CD14-positive monocyte (primary cell): ENCODE data around the gene KIF26A. TPM values are rescaled to one million over a fixed set of nuclear protein-coding genes. Genes with fewer than 3 reads are reported as not detected.

Experiments
- DNase-seq, 3 donors: peaks; one replicate each; pipeline ENCODE4 v3.0.0-alpha.2; 2011 to 2022
- H2AFZ ChIP-seq: 2 replicates; pipeline ENCODE4 v1.6.0; 2012; ENCODE audit warnings: mild to moderate bottlenecking, low read depth, low read length, inconsistent platforms; ENCODE audit not compliant: insufficient read depth, poor library complexity, severe bottlenecking
- H3K27ac ChIP-seq, 2 donors: 1 replicate in 1 of 2; 2 replicates in 1 of 2; pipeline ENCODE4 v1.5.1; 2012 to 2013; ENCODE audit warnings: low read length in 2 of 2, control low read depth in 1 of 2, inconsistent platforms in 1 of 2, low read depth in 1 of 2, mild to moderate bottlenecking in 1 of 2
- H3K27me3 ChIP-seq, 2 donors: one replicate each; pipeline versions ENCODE4 v1.6.0 to v1.6.1; 2011 to 2013; ENCODE audit warnings: low read length in 2 of 2; ENCODE audit not compliant: control insufficient read depth in 2 of 2, insufficient read depth in 2 of 2
- H3K36me3 ChIP-seq, 2 donors: replicated peaks in 1 of 2; 1 replicate in 1 of 2; 2 replicates in 1 of 2; pipeline versions ENCODE4 v1.5.1 to v1.6.1; 2012 to 2013; ENCODE audit warnings: low read length in 2 of 2, control low read depth in 1 of 2, inconsistent platforms in 1 of 2, mild to moderate bottlenecking in 1 of 2; ENCODE audit not compliant: insufficient read depth in 2 of 2, control insufficient read depth in 1 of 2
- H3K4me1 ChIP-seq, 2 donors: 1 replicate in 1 of 2; 2 replicates in 1 of 2; pipeline versions ENCODE4 v1.5.1 to v1.6.1; 2012 to 2013; ENCODE audit warnings: low read length in 2 of 2, control low read depth in 1 of 2, inconsistent platforms in 1 of 2, mild to moderate bottlenecking in 1 of 2, moderate library complexity in 1 of 2; ENCODE audit not compliant: insufficient read depth in 2 of 2, control insufficient read depth in 1 of 2
- H3K4me2 ChIP-seq: replicated peaks from 2 replicates; pipeline ENCODE3; 2012; ENCODE audit warnings: low read length, moderate library complexity, mild to moderate bottlenecking; ENCODE audit not compliant: poor library complexity, severe bottlenecking; ENCODE audit errors: extremely low read depth
- H3K4me3 ChIP-seq, 3 experiments: fragments of 200-600 bp in 1 of 3; sonication (generic) in 1 of 3; replicated peaks in 1 of 3; 1 replicate in 2 of 3; 2 replicates in 1 of 3; pipeline ENCODE4 v1.5.1; 2011 to 2013; ENCODE audit warnings: low read length in 3 of 3, mild to moderate bottlenecking in 3 of 3, control low read depth in 2 of 3, low read depth in 2 of 3, inconsistent platforms in 1 of 3, moderate library complexity in 1 of 3
- H3K79me2 ChIP-seq: 2 replicates; pipeline ENCODE4 v1.6.0; 2012; ENCODE audit warnings: mild to moderate bottlenecking, control low read depth, inconsistent platforms, low read length, moderate library complexity; ENCODE audit not compliant: insufficient read depth
- H3K9ac ChIP-seq: 2 replicates; pipeline ENCODE4 v1.6.0; 2017; ENCODE audit warnings: low read length, mild to moderate bottlenecking; ENCODE audit not compliant: insufficient read depth, poor library complexity, severe bottlenecking
- H3K9me3 ChIP-seq, 2 donors: replicated peaks in 1 of 2; 1 replicate in 1 of 2; 2 replicates in 1 of 2; pipeline versions ENCODE4 v1.5.1 to v1.6.1; 2012 to 2013; ENCODE audit warnings: low read length in 2 of 2, control low read depth in 1 of 2; ENCODE audit not compliant: control insufficient read depth in 1 of 2, insufficient read depth in 1 of 2
- H4K20me1 ChIP-seq: 2 replicates; pipeline ENCODE4 v1.6.0; 2012; ENCODE audit warnings: mild to moderate bottlenecking, low read length, control low read depth, moderate library complexity; ENCODE audit not compliant: insufficient read depth
- H3K27ac Mint-ChIP-seq, 7 donors: one replicate each; pipeline ENCODE4 v1.8.0; 2020; ENCODE audit warnings: mild to moderate bottlenecking in 7 of 7, mixed read lengths in 7 of 7, moderate library complexity in 6 of 7, inconsistent platforms in 2 of 7
- H3K27me3 Mint-ChIP-seq, 3 donors: one replicate each; pipeline ENCODE4 v1.8.0; 2021 to 2022; ENCODE audit warnings: low read depth in 3 of 3, mild to moderate bottlenecking in 3 of 3, mixed read lengths in 3 of 3, moderate library complexity in 3 of 3, inconsistent platforms in 1 of 3
- H3K36me3 Mint-ChIP-seq, 2 donors: one replicate each; pipeline ENCODE4 v1.8.0; 2020; ENCODE audit warnings: mixed read lengths in 2 of 2, inconsistent platforms in 1 of 2, mild to moderate bottlenecking in 1 of 2
- H3K4me1 Mint-ChIP-seq: one replicate; pipeline ENCODE4 v1.8.0; 2020; ENCODE audit warnings: mild to moderate bottlenecking, mixed read lengths
- H3K4me3 Mint-ChIP-seq, 2 donors: one replicate each; pipeline ENCODE4 v1.8.0; 2020; ENCODE audit warnings: mild to moderate bottlenecking in 2 of 2, mixed read lengths in 2 of 2, moderate library complexity in 1 of 2
- H3K9me3 Mint-ChIP-seq, 7 donors: one replicate each; pipeline ENCODE4 v1.8.0; 2020 to 2022; ENCODE audit warnings: mixed read lengths in 7 of 7, mild to moderate bottlenecking in 6 of 7, moderate library complexity in 6 of 7, inconsistent platforms in 2 of 7
- WGBS: methylation state at CpG from one replicate; pipeline ENCODE4 v1.1.5; 2013; ENCODE audit warnings: missing lambda C conversion rate; ENCODE audit not compliant: insufficient coverage; 5-methylcytosine and 5-hydroxymethylcytosine counted together
- intact Hi-C, 2 donors: fragments of 100-400 bp; cut with micrococcal nuclease; formaldehyde crosslinking; loops; one replicate each; pipeline versions ENCODE4 v1.15.0 to v1.15.1; 2023
- polyA plus RNA-seq, 3 donors: library from polyadenylated mRNA; depleted of rRNA in 1 of 3; unstranded in 2 of 3; stranded (reverse) in 1 of 3; fragments of 300-500 nt in 2 of 3; fragments of >200 nt in 1 of 3; fragmentation: Illumina TruSeq in 2 of 3; gene quantifications; 1 replicate in 2 of 3; 2 replicates in 1 of 3; pipeline ENCODE4 v1.2.3, GENCODE V29; 2012 to 2021
- TF ChIP-seq, protein P1 (sequence below): fragments of 200-600 bp; IDR thresholded peaks from one replicate; pipeline ENCODE4 v1.8.0; 2022; ENCODE audit warnings: antibody characterized with exemption, mild to moderate bottlenecking

The KIF26A gene
- polyA plus RNA-seq, 3 donors, result not detected

DNA sequence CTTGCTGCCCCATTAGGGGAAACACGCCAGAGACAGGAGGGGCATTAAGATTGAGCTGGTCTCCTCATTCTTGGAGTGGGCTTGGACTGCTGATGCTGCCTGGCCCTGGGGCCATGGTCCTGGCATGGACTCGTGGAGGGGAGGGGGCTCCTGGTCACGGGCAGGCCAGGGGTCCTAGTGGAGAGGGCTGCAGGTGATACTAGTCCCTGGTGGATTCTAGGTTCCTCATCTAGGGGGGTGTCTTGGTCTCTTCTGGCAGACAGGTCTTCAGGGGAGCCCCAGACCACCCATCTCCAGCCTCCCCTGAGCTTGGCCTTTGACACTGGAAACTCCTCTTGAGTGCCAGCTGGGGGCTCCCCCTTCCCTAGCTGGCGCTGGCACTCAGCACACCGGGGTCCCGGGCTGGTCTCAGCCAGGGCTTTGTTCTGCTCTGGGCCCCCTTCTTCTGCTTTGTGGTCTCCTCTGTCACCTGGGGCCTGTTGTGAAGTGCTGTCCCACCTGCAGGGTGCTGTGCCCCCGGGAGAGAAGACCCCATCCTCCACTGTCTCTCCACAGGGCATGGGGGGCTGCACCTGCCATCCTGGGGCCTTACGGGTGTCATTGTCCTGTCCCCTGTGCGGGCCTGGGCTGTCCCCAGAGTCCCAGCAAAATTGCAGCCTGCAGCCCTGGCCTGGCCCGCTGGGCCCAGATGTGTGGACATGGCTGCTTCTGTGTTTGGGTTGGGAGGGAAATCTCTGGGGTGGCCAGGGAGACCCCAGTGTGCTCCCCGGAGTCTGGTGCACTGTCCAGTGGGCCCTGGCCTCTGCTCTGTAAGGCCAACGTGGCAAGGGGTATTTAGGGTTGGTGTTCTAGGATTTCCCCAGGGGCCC, 2.3 kb downstream of the KIF26A start:
- Mint-ChIP-seq H3K27me3 (peaks cover 37 to 54% (median 46%) of the 10 kb centered on the region in 3 donors), H3K9me3 (peaks cover 0 to 10% (median 2%) of the 10 kb centered on the region in 7 donors), H3K36me3 (no peaks in the 10 kb centered on the region), H3K4me1 (peaks cover 8% of the 10 kb centered on the region), H3K27ac (no peak overlapping the region), H3K4me3 (no peak overlapping the region)
- Histone ChIP-seq H3K4me1 (peaks cover 8 to 15% of the 10 kb centered on the region in 2 donors), H2AFZ (no peak overlapping the region), H4K20me1 (no peaks in the 10 kb centered on the region), H3K4me2 (no peak overlapping the region), H3K36me3 (no peaks in the 10 kb centered on the region), H3K4me3 (no peak overlapping the region), H3K27me3 (peaks cover 13 to 35% of the 10 kb centered on the region in 2 donors), H3K9me3 (peaks cover 0 to 10% of the 10 kb centered on the region in 2 donors), H3K79me2 (no peaks in the 10 kb centered on the region), H3K27ac (no peak overlapping the region), H3K9ac (no peak overlapping the region)
- intact Hi-C loops, result no loop called here
- DNase-seq, result no peak
- TF ChIP-seq, protein P1, sequence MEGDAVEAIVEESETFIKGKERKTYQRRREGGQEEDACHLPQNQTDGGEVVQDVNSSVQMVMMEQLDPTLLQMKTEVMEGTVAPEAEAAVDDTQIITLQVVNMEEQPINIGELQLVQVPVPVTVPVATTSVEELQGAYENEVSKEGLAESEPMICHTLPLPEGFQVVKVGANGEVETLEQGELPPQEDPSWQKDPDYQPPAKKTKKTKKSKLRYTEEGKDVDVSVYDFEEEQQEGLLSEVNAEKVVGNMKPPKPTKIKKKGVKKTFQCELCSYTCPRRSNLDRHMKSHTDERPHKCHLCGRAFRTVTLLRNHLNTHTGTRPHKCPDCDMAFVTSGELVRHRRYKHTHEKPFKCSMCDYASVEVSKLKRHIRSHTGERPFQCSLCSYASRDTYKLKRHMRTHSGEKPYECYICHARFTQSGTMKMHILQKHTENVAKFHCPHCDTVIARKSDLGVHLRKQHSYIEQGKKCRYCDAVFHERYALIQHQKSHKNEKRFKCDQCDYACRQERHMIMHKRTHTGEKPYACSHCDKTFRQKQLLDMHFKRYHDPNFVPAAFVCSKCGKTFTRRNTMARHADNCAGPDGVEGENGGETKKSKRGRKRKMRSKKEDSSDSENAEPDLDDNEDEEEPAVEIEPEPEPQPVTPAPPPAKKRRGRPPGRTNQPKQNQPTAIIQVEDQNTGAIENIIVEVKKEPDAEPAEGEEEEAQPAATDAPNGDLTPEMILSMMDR, result no peak
- 91% methylated on average over 12 of the region's 12 CpGs for WGBS

DNA sequence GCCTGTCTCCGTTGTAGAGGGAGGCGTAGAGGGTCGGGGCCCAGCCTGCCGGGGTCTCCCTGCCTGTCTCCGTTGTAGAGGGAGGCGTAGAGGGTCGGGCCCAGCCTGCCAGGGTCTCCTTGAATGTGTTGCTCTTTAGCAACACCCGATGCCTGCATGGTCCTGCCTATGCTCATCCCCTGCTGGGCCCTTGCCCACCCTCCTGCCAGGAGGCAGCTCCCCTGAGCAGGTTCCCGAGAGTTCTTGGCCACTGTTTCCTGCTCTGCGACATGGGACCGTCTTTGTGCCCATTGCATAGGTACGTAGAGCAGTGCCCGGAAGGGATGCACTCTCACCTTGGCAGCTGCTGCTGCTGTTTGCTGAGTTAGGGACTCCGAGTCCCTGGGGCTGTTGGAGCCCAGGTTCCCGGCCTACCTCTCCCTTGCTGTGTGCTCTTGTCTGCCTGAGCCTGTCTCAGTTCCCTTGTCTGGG, 3.3 kb downstream of the KIF26A start:
- Mint-ChIP-seq H3K4me3 (no peak overlapping the region), H3K4me1 (peaks cover 8% of the 10 kb centered on the region), H3K36me3 (no peaks in the 10 kb centered on the region), H3K27ac (no peak overlapping the region), H3K27me3 (peaks cover 33 to 46% (median 40%) of the 10 kb centered on the region in 3 donors), H3K9me3 (peaks cover 0 to 8% (median 2%) of the 10 kb centered on the region in 7 donors)
- Histone ChIP-seq H3K79me2 (no peaks in the 10 kb centered on the region), H4K20me1 (no peaks in the 10 kb centered on the region), H3K36me3 (no peaks in the 10 kb centered on the region), H3K4me3 (no peak overlapping the region), H3K27ac (no peak overlapping the region), H3K27me3 (peaks cover 12 to 30% of the 10 kb centered on the region in 2 donors), H2AFZ (no peak overlapping the region), H3K9ac (no peak overlapping the region), H3K4me2 (no peak overlapping the region), H3K4me1 (peaks cover 8 to 15% of the 10 kb centered on the region in 2 donors), H3K9me3 (peaks cover 0 to 10% of the 10 kb centered on the region in 2 donors)
- intact Hi-C loops, result no loop called here
- 94% methylated on average over 11 of the region's 15 CpGs for WGBS
- DNase-seq, result no peak
- TF ChIP-seq, protein P1, result no peak
